Measurements from ENCODE around the gene MTCH1. TPM values are rescaled to one million over a fixed set of nuclear protein-coding genes. Genes with fewer than 3 reads are reported as not detected.

Gene MTCH1
- total and polyA plus RNA-seq, 9 donors, result 104 to 140 (median 119) TPM

DNA sequence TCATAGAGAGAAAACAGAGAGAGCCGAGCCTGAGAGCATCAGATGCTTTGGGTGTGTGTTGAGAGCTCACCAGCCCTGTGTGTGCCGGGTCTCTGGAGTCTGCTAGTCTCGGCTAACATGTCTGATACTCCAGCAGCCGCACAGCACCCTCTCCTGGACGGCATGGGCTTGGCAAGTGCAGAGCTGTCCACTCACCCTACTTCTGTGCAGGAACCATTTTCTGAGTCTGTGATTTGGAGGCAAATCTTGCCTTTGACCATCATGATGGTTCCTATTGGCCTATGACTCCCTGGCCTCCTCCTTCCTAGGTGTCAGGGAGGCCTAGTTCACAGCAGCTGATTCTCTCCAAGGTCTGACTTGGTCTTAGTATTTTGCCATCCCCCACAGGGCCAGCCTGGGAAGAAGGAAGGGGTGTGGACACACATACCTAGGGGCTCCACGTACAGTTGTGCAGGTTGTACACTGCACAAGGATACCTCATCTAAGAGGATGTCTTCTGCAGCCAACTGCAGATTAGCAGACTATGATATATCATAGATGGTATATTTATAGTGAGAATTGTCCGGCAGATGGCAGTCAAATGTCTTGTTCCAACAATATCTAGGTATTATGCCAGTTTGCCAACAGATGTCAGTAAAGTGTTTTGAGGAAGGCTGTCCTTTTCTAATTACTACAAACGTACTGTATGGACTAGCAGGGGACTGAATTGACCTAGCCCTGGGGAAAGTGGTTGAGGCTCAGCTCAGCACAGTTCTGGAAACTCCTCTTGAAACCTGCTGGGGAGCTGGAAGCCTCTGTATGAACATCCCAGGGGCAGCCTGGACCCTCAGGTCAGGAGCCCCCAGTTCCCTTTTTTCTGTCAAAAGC is 32.4 kb upstream of the MTCH1 start:
- no peaks in the 10 kb centered on the region for H3K27me3 ChIP-seq (ENCODE audit: control insufficient read depth, insufficient read depth, low read length)
- no peak overlapping the region for H3K4me3 ChIP-seq (ENCODE audit: low read length)
- H3K9me3 ChIP-seq (replicated peaks; ENCODE audit: control insufficient read depth, low read depth, low read length), result no peaks in the 10 kb centered on the region
- WGBS (ENCODE audit: insufficient coverage), result 8% methylated on average over 5 of the region's 8 CpGs
- DNase-seq, result peak; percentile 94
- no peak overlapping the region for H3K27ac ChIP-seq (ENCODE audit: low read length)
- peaks cover 14% of the 10 kb centered on the region for H3K4me1 ChIP-seq (ENCODE audit: control insufficient read depth, insufficient read depth, low read length)
- no peaks in the 10 kb centered on the region for H3K36me3 ChIP-seq (ENCODE audit: control insufficient read depth, insufficient read depth, low read length)

DNA sequence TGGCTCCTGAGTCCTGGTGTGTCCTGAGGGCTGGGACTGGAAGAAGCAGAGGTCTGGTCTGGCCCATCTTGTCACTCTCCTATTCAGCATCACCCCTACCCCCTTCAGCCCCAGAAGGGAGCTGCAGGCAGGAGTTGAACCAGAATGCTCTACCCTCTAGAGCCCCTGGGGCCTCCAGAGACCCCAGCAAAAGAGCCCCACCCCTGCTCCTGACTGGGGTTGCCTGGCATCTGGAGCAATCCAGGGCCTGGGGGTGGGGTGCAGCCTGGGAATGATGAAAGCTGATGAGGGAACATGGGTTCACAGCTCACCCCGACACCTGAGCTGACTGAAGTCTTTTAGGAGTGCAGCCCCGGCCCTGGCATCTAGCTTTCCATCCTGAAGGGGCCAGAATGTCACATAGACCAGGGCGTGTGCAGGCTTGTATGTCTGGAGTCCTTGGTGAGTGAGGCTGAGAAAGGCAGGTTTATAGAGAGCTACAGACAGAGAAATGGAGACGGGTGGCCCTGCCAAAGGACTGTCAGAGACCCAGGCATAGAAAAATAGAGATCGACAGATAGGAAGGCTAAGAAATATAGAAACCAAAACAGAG is 31.7 kb upstream of the MTCH1 start:
- Histone ChIP-seq H3K27me3 (ENCODE audit: control insufficient read depth, insufficient read depth, low read length) (no peaks in the 10 kb centered on the region), H3K36me3 (ENCODE audit: control insufficient read depth, insufficient read depth, low read length) (no peaks in the 10 kb centered on the region), H3K4me3 (ENCODE audit: low read length) (no peak overlapping the region), H3K4me1 (ENCODE audit: control insufficient read depth, insufficient read depth, low read length) (peaks cover 14% of the 10 kb centered on the region), H3K9me3 (replicated peaks; ENCODE audit: control insufficient read depth, low read depth, low read length) (no peaks in the 10 kb centered on the region), H3K27ac (ENCODE audit: low read length) (no peak overlapping the region)
- WGBS (ENCODE audit: insufficient coverage), result 39% methylated on average over 5 of the region's 5 CpGs
- no peak for DNase-seq

DNA sequence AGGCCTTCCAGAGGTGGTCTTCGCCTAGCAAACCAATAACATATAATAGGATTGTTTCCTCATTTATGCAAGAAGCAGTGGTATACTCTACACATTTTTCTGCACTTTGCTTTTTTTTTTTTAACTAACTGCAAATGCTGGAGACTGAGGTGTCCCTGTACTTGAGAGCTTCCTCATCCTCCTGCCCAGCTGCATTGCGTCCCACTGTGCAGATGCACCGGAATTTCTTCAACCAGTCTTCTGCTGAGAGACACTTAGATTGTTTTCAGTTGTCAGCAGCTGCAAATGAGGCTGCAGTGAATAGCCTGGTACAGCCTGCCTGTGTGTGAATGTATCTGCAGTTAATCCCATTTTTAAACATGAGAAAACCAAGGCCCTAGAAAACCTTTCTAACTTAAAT is 31.0 kb upstream of the MTCH1 start:
- peak; percentile 30 for DNase-seq
- Histone ChIP-seq H3K4me1 (ENCODE audit: control insufficient read depth, insufficient read depth, low read length) (peaks cover 14% of the 10 kb centered on the region), H3K9me3 (replicated peaks; ENCODE audit: control insufficient read depth, low read depth, low read length) (no peaks in the 10 kb centered on the region), H3K36me3 (ENCODE audit: control insufficient read depth, insufficient read depth, low read length) (no peaks in the 10 kb centered on the region), H3K4me3 (ENCODE audit: low read length) (no peak overlapping the region), H3K27ac (ENCODE audit: low read length) (no peak overlapping the region), H3K27me3 (ENCODE audit: control insufficient read depth, insufficient read depth, low read length) (no peaks in the 10 kb centered on the region)
- WGBS (ENCODE audit: insufficient coverage), result 50% methylated on average over 2 of the region's 3 CpGs

DNA sequence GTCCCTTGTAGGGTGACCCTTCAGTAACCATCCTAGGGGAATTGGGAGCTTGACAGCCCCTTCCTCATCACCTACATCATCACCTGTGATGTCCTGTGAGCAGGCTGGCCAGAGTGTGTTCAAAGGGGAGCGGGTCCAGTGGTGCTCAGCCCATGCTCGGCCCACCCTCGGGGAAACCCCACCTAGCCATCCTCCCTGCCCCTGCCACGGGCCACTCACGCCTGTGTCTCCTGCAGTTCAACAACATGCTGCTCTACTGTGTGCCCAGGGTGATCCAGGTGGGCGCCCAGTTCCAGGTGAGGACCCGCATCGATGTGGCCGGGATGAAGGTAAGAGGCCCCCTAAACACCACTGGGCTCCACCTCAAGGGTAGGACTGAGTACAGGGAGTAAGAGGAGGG is 29.5 kb upstream of the MTCH1 start:
- 92% methylated on average over 8 of the region's 9 CpGs for WGBS (ENCODE audit: insufficient coverage)
- H3K36me3 ChIP-seq (ENCODE audit: control insufficient read depth, insufficient read depth, low read length), result no peaks in the 10 kb centered on the region

DNA sequence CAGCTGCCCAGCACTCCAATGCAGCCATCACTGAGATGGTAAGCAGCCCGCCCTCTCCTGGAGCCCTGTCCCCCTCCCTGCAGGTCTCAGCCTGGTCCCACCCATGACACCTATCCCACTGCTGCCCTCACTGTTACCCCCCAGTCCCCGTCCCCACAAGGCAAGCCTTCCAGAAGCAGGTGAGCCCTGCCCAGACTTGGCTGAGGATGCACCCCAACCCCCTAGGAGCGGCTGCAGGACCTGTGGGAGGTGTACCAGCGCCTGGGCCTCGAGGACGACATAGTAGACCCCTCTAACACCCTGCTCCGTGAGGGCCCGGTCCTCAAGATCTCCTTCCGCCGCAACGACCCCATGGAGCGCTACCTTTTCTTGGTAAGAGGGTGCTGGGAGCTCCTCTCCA is 28.7 kb upstream of the MTCH1 start:
- DNase-seq, result no peak
- Histone ChIP-seq H3K27me3 (ENCODE audit: control insufficient read depth, insufficient read depth, low read length) (no peaks in the 10 kb centered on the region), H3K9me3 (replicated peaks; ENCODE audit: control insufficient read depth, low read depth, low read length) (no peaks in the 10 kb centered on the region), H3K4me1 (ENCODE audit: control insufficient read depth, insufficient read depth, low read length) (peaks cover 14% of the 10 kb centered on the region), H3K4me3 (ENCODE audit: low read length) (no peak overlapping the region), H3K27ac (ENCODE audit: low read length) (no peak overlapping the region), H3K36me3 (ENCODE audit: control insufficient read depth, insufficient read depth, low read length) (no peaks in the 10 kb centered on the region)
- WGBS (ENCODE audit: insufficient coverage), result 93% methylated on average over 8 of the region's 12 CpGs

More for the DNA sequence above, 29.5 kb upstream of the MTCH1 start:
- no peak for DNase-seq
- Histone ChIP-seq H3K9me3 (replicated peaks; ENCODE audit: control insufficient read depth, low read depth, low read length) (no peaks in the 10 kb centered on the region), H3K27me3 (ENCODE audit: control insufficient read depth, insufficient read depth, low read length) (no peaks in the 10 kb centered on the region), H3K27ac (ENCODE audit: low read length) (no peak overlapping the region), H3K4me3 (ENCODE audit: low read length) (no peak overlapping the region), H3K4me1 (ENCODE audit: control insufficient read depth, insufficient read depth, low read length) (peaks cover 14% of the 10 kb centered on the region)

DNA sequence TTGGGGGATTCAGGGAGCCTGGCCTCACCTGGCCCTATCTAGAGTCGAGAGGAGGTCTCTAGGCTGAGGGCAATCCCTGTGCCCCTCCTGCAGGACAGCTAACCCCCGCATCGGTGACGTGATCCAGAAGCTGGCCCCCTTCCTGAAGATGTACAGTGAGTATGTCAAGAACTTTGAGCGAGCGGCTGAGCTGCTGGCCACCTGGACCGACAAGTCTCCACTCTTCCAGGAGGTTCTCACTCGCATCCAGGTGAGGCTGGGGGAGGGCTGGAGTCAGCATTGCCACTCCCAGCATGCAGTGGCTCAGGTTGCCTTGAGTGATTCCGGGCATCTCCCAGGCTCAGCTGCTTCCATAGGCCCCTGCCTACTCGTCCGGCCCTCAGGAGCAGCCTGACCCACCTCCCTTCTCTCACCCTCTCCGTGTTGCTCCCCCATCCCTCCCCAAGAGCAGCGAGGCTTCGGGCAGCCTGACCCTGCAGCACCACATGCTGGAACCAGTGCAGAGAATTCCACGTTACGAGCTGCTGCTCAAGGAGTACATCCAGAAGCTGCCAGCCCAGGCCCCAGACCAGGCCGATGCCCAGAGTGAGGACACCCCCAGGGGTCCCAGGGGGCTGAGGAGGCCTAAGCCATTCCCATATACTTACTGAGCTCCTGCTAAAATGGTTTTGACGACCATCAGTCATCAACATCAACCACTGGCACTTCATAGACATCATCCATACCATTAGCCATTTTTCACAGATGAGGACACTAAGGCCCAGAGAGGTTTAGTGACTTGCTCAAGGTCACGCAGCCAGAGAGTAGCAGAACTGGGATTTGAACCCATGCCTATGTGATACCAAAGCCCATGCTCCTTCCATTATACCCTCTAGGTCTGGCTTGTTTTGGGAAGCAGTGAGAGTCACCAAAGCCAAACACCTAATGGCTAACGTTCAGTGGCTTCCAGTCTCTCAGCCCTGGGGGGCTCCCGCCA is 27.8 kb upstream of the MTCH1 start:
- Histone ChIP-seq H3K4me1 (ENCODE audit: control insufficient read depth, insufficient read depth, low read length) (peaks cover 13% of the 10 kb centered on the region), H3K36me3 (ENCODE audit: control insufficient read depth, insufficient read depth, low read length) (no peaks in the 10 kb centered on the region), H3K9me3 (replicated peaks; ENCODE audit: control insufficient read depth, low read depth, low read length) (no peaks in the 10 kb centered on the region), H3K27ac (ENCODE audit: low read length) (no peak overlapping the region), H3K27me3 (ENCODE audit: control insufficient read depth, insufficient read depth, low read length) (no peaks in the 10 kb centered on the region), H3K4me3 (ENCODE audit: low read length) (no peak overlapping the region)
- 68% methylated on average over 17 of the region's 21 CpGs for WGBS (ENCODE audit: insufficient coverage)
- DNase-seq, result no peak

DNA sequence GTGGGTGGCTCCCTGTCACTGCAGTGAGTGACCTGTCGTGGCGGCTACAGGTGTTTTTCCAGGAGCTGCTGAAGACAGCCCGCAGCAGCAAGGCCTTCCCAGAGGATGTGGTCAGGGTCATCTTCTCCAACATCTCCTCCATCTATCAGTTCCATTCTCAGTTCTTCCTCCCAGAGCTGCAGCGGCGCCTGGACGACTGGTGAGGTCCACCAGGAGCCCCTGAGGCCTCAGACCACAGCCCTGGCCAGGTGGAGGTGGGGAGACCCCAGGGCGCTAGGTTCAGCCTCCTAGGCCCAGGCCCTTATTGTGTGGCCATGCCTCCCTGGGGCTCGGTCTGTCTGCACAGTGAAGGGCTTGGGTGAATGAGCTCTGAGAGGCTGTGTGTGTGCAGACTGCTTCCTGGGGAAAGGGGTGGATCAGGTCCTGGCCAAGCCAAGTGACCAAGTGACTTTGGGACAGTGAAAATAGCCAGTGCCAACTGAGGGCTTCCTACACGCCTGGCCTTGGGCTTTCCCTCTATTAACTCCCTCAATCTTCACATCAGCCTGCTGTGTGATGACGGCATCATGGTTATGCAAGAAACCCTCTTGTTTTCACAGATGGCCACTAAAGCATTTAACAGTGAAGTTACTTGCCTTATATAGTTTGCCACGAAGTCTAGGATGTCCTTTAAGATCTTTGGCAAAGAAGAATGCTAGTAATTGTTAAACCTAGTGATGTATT is 25.8 kb upstream of the MTCH1 start:
- Histone ChIP-seq H3K9me3 (replicated peaks; ENCODE audit: control insufficient read depth, low read depth, low read length) (no peaks in the 10 kb centered on the region), H3K4me1 (ENCODE audit: control insufficient read depth, insufficient read depth, low read length) (no peaks in the 10 kb centered on the region), H3K27ac (ENCODE audit: low read length) (no peak overlapping the region), H3K36me3 (ENCODE audit: control insufficient read depth, insufficient read depth, low read length) (no peaks in the 10 kb centered on the region), H3K27me3 (ENCODE audit: control insufficient read depth, insufficient read depth, low read length) (no peaks in the 10 kb centered on the region), H3K4me3 (ENCODE audit: low read length) (no peak overlapping the region)
- DNase-seq, result no peak
- 77% methylated on average over 6 of the region's 11 CpGs for WGBS (ENCODE audit: insufficient coverage)

DNA sequence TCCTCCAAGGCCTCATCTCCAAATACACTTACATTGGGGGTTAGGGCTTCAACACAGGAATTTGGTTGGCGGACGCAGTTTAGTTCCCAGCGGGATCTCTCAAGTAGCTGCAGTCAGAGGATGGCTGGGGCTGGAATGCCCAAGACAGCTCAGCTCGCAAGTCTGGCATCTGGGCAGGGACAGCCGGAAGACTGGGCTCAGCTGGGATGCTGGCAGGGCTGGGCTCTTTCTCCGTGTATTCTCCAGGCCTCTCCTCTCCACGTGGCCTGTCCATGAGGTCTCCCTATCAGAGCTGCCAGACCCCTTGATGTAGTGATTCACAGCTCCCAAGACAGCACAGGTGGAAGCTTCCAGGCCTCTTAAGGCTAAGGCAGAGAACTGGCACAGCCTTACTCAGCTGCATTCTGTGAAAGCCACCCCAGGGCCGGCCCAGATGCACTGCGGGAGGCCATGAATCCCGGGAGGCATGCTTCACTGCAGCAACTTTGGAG is 24.5 kb upstream of the MTCH1 start:
- WGBS (ENCODE audit: insufficient coverage), result 75% methylated on average over 10 of the region's 10 CpGs
- H3K27ac ChIP-seq (ENCODE audit: low read length), result no peak overlapping the region
- H3K36me3 ChIP-seq (ENCODE audit: control insufficient read depth, insufficient read depth, low read length), result no peaks in the 10 kb centered on the region
- H3K27me3 ChIP-seq (ENCODE audit: control insufficient read depth, insufficient read depth, low read length), result no peaks in the 10 kb centered on the region
- no peaks in the 10 kb centered on the region for H3K4me1 ChIP-seq (ENCODE audit: control insufficient read depth, insufficient read depth, low read length)
- H3K4me3 ChIP-seq (ENCODE audit: low read length), result no peak overlapping the region
- DNase-seq, result no peak
- H3K9me3 ChIP-seq (replicated peaks; ENCODE audit: control insufficient read depth, low read depth, low read length), result no peaks in the 10 kb centered on the region

DNA sequence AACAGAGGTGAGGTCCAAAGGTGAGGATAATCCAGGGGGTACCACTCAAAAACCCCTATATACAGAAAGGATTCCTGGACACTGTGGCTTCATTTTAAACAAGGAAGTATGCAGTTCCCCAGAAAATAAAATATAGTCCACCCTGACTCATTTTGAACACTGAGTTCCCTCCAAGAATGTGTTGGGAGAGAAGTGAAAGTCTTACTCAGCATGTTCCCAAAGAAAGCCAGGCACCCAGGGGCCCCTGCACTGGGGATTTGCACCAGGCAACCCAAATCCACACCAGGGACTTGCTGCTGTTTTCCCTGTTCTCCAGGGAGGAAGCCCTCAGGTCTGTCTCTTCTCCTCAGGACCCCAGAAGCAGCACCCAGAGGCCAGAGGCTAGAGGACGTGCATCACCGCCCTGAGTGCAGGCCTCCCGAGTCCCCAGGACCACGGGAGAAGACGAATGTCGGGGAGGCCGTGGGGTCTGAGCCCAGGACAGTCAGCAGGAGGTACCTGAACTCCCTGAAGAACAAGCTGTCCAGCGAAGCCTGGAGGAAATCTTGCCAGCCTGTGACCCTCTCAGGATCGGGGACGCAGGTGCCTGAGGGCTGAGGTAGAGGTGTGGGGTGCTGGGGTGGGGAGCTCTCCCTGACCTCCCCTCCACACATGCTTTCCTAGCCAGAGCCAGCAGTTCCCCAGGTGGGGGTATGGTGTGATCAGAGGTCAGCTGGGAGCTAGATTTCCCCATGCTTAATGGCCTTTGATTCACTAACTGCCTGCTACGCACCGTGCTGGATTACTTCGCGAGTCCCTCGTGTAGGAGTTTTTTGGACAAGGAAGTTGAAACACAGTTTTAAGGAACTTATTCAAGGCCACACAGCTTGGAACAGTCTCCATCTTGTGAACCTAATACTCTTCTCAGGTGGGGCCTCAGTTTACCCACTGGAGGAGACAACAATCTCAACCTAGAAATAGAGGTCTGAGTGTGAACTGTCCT is 22.8 kb upstream of the MTCH1 start:
- 79% methylated on average over 6 of the region's 15 CpGs for WGBS (ENCODE audit: insufficient coverage)

More for the DNA sequence above, 22.8 kb upstream of the MTCH1 start:
- DNase-seq, result peak; percentile 63
- Histone ChIP-seq H3K36me3 (ENCODE audit: control insufficient read depth, insufficient read depth, low read length) (no peaks in the 10 kb centered on the region), H3K4me1 (ENCODE audit: control insufficient read depth, insufficient read depth, low read length) (no peaks in the 10 kb centered on the region), H3K27me3 (ENCODE audit: control insufficient read depth, insufficient read depth, low read length) (no peaks in the 10 kb centered on the region), H3K27ac (ENCODE audit: low read length) (no peak overlapping the region), H3K9me3 (replicated peaks; ENCODE audit: control insufficient read depth, low read depth, low read length) (no peaks in the 10 kb centered on the region), H3K4me3 (ENCODE audit: low read length) (no peak overlapping the region)

All from muscle of leg (tissue), 11 donors.